OCI-LY1 (cell line): ENCODE results near the gene PLA2G12A.

ENCODE experiments used
- H2AFZ ChIP-seq: fragments of 200-600 bp; sonication (generic), shearing (Covaris generic); 2 replicates; pipeline ENCODE4 v1.6.0; 2014; ENCODE audit warnings: antibody characterized with exemption, mild to moderate bottlenecking, low read length
- H3F3A ChIP-seq: fragments of 200-600 bp; sonication (generic), shearing (Covaris generic); 2 replicates; pipeline ENCODE4 v1.6.0; 2014; ENCODE audit warnings: mild to moderate bottlenecking, antibody characterized with exemption, low read length, moderate library complexity; ENCODE audit not compliant: insufficient read depth
- H3K27ac ChIP-seq: fragments of 200-600 bp; sonication (generic); 2 replicates; pipeline ENCODE4 v1.5.1; 2014; ENCODE audit warnings: low read length, mixed run types, mild to moderate bottlenecking, low read depth; ENCODE audit not compliant: poor library complexity, severe bottlenecking
- H3K27me3 ChIP-seq: fragments of 200-600 bp; sonication (generic); 2 replicates; pipeline ENCODE4 v1.6.0; 2014; ENCODE audit warnings: antibody characterized with exemption, mild to moderate bottlenecking, low read length, moderate library complexity; ENCODE audit not compliant: insufficient read depth
- H3K36me3 ChIP-seq: fragments of 200-600 bp; sonication (generic); 2 replicates; pipeline ENCODE4 v1.6.1; 2014; ENCODE audit warnings: mild to moderate bottlenecking, antibody characterized with exemption, low read length, moderate library complexity, mixed read lengths; ENCODE audit not compliant: insufficient read depth
- H3K4me1 ChIP-seq: fragments of 200-600 bp; sonication (generic); 2 replicates; pipeline ENCODE4 v1.5.1; 2014; ENCODE audit warnings: mild to moderate bottlenecking, low read length, moderate library complexity; ENCODE audit not compliant: insufficient read depth, severe bottlenecking
- H3K4me2 ChIP-seq: fragments of 200-600 bp; sonication (generic), shearing (Covaris generic); 2 replicates; pipeline ENCODE4 v1.6.1; 2014; ENCODE audit warnings: low read length
- H3K4me3 ChIP-seq: fragments of 200-600 bp; sonication (generic); 2 replicates; pipeline ENCODE4 v1.5.1; 2014; ENCODE audit warnings: low read length, low read depth, mild to moderate bottlenecking, mixed read lengths; ENCODE audit not compliant: poor library complexity, severe bottlenecking
- H3K79me2 ChIP-seq: fragments of 200-600 bp; shearing (Covaris generic); 2 replicates; pipeline ENCODE4 v1.6.1; 2016; ENCODE audit warnings: mixed run types, low read length, mixed read lengths; ENCODE audit not compliant: insufficient read depth
- H3K9ac ChIP-seq: fragments of 200-600 bp; sonication (generic), shearing (Covaris generic); 2 replicates; pipeline ENCODE4 v1.6.1; 2014; ENCODE audit warnings: mild to moderate bottlenecking, low read length, mixed read lengths
- H3K9me2 ChIP-seq: fragments of 200-600 bp; sonication (generic), shearing (Covaris generic); 2 replicates; pipeline ENCODE4 v1.6.1; 2014; ENCODE audit warnings: low read depth, mild to moderate bottlenecking, low read length, mixed read lengths
- H3K9me3 ChIP-seq: fragments of 200-600 bp; shearing (Covaris generic); 2 replicates; pipeline ENCODE4 v1.6.1; 2014; ENCODE audit warnings: low read length, mixed read lengths
- H4K20me1 ChIP-seq: fragments of 200-600 bp; sonication (generic), shearing (Covaris generic); 2 replicates; pipeline ENCODE4 v1.6.0; 2016; ENCODE audit warnings: mild to moderate bottlenecking, low read length; ENCODE audit not compliant: insufficient read depth
- EZH2 ChIP-seq: fragments of 200-600 bp; sonication (generic), shearing (Covaris generic); IDR thresholded peaks from 2 replicates; pipeline ENCODE4 v1.8.0; 2017; ENCODE audit warnings: borderline replicate concordance, mixed run types, mild to moderate bottlenecking, antibody characterized with exemption, low read length, moderate library complexity, mixed read lengths
- TF ChIP-seq, protein P1 (sequence below): fragments of 200-600 bp; sonication (generic), shearing (Covaris generic); IDR thresholded peaks from 2 replicates; pipeline ENCODE4 v1.5.1; 2017; ENCODE audit warnings: mild to moderate bottlenecking, antibody characterized with exemption, low read length, moderate library complexity, mixed read lengths

The PLA2G12A gene

DNA sequence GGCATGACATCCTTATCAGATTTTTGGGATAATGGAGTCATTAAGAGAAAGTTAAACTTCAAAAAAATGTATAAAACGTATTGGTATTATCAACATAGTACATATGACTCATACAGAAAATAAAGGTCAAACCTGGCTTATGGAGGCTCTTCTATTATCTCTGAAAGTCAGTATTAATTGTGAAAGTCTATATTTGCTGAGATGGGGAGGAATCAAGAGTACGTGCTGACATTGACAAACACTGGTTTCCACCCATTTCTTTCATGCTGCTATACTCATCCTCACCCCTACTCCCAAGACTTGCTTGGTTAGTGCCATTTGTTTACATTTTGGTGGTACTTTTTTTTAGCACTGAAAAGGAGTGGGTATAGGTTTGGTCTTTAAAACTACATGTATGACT lies 30.8 kb upstream of the PLA2G12A start:
- Histone ChIP-seq H3K79me2 (no peaks in the 10 kb centered on the region), H3K4me2 (no peak overlapping the region), H3K9ac (no peak overlapping the region), H3K27ac (no peak overlapping the region), H4K20me1 (no peaks in the 10 kb centered on the region), H3F3A (no peaks in the 10 kb centered on the region), H3K36me3 (no peaks in the 10 kb centered on the region), H2AFZ (no peak overlapping the region), H3K9me2 (no peaks in the 10 kb centered on the region), H3K9me3 (no peaks in the 10 kb centered on the region), H3K4me3 (no peak overlapping the region), H3K4me1 (no peaks in the 10 kb centered on the region), H3K27me3 (no peaks in the 10 kb centered on the region)
- TF ChIP-seq, protein P1, sequence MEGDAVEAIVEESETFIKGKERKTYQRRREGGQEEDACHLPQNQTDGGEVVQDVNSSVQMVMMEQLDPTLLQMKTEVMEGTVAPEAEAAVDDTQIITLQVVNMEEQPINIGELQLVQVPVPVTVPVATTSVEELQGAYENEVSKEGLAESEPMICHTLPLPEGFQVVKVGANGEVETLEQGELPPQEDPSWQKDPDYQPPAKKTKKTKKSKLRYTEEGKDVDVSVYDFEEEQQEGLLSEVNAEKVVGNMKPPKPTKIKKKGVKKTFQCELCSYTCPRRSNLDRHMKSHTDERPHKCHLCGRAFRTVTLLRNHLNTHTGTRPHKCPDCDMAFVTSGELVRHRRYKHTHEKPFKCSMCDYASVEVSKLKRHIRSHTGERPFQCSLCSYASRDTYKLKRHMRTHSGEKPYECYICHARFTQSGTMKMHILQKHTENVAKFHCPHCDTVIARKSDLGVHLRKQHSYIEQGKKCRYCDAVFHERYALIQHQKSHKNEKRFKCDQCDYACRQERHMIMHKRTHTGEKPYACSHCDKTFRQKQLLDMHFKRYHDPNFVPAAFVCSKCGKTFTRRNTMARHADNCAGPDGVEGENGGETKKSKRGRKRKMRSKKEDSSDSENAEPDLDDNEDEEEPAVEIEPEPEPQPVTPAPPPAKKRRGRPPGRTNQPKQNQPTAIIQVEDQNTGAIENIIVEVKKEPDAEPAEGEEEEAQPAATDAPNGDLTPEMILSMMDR = no peak
- TF ChIP-seq EZH2 = no peak

DNA sequence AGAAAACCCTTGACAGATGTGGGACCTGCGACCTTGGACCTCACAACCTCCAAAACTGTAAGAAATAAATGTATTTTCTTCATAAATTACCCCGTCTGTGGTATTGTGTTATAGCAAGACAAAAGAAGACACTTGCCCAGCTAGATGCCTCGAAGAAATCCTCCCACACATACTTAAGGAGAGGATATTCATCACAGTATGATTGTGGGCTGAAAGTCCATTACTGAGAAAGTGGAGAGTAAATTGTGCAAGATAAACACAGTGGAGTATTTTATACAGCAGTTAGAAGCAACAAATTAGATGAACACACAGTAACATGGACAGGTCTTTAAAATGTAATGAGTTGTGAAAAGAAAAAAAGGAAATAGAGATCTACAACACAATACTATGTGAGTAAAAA lies 25.8 kb upstream of the PLA2G12A start:
- TF ChIP-seq, protein P1 = no peak
- TF ChIP-seq EZH2 = no peak

DNA sequence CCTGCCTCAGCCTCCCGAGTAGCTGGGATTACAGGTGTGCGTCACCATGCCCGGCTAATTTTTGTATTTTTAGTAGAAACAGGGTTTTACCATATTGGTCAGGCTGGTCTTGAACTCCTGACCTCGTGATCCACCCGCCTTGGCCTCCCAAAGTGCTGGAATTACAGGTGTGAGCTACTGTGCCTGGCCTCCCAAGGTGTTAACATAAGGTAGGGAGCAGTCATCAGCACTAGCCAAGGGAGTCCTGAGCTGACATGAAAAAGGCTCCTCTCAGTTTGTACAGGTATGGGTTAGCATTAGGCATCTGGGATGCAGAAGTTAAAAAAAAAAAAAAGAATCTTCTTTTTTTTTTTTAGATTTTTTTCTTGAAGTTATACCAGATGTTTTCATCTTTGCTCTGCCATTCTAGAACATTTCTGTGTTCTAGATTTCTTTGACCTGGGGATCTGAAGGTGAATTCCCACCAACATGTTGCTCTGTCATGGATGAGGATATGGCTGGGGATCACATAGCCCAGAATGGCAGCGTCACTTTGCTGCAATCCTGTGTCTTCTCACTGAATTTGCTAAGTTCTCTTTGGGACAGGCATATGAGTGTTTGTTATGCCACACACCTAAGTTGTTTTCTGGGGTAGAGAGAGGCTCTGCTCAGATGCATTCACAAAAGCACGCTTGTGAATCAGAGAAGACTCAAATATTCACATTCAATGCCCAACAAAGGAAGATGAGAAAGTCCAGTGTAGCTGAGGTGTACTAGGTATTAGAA lies 24.4 kb upstream of the PLA2G12A start:
- Histone ChIP-seq H3K27me3 (no peaks in the 10 kb centered on the region), H3K36me3 (no peaks in the 10 kb centered on the region), H2AFZ (no peak overlapping the region), H3K4me3 (no peak overlapping the region), H3K27ac (no peak overlapping the region), H3K4me2 (no peak overlapping the region), H3K9me2 (no peaks in the 10 kb centered on the region), H3F3A (no peaks in the 10 kb centered on the region), H3K4me1 (no peaks in the 10 kb centered on the region), H3K9ac (no peak overlapping the region), H3K79me2 (no peaks in the 10 kb centered on the region), H3K9me3 (no peaks in the 10 kb centered on the region), H4K20me1 (no peaks in the 10 kb centered on the region)
- TF ChIP-seq EZH2 = no peak
- TF ChIP-seq, protein P1 = no peak

More for the DNA sequence above, 25.8 kb upstream of the PLA2G12A start:
- Histone ChIP-seq H3F3A (no peaks in the 10 kb centered on the region), H3K4me1 (no peaks in the 10 kb centered on the region), H3K4me2 (no peak overlapping the region), H3K9me2 (no peaks in the 10 kb centered on the region), H3K27ac (no peak overlapping the region), H3K4me3 (no peak overlapping the region), H3K79me2 (no peaks in the 10 kb centered on the region), H3K36me3 (no peaks in the 10 kb centered on the region), H2AFZ (no peak overlapping the region), H3K27me3 (no peaks in the 10 kb centered on the region), H4K20me1 (no peaks in the 10 kb centered on the region), H3K9ac (no peak overlapping the region), H3K9me3 (no peaks in the 10 kb centered on the region)
